PC-9 (cell line): ENCODE results near the gene CLTB. TPM values are rescaled to one million over a fixed set of nuclear protein-coding genes. Genes with fewer than 3 reads are reported as not detected.

ENCODE experiments used
- BruUV-seq: library from RNA; stranded (reverse); fragments of 400-500 nt; replicated peaks from 2 replicates; lab custom pipeline; 2021; lab: Mats Ljungman, UMichigan
- CTCF ChIA-PET: fragments of 300-600 bp; sonication (Branson Sonifier 250); formaldehyde crosslinking; loops from one replicate; lab custom pipeline; 2022; ENCODE audit warnings: antibody characterized with exemption; lab: Charles Lee
- POLR2A ChIA-PET: fragments of 300-600 bp; sonication (Branson Sonifier 250); formaldehyde crosslinking; loops from one replicate; lab custom pipeline; 2022; ENCODE audit warnings: antibody characterized with exemption; ENCODE audit not compliant: unreplicated experiment; lab: Charles Lee
- DNase-seq, 2 experiments: peaks; one replicate each; pipeline versions ENCODE4 v3.0.0 to v3.0.0-alpha.2; 2015 to 2022; ENCODE audit warnings: mixed read lengths in 1 of 2
- H2AFZ ChIP-seq: fragments of 200-600 bp; sonication (generic); 2 replicates; pipeline ENCODE4 v1.8.1; 2017; ENCODE audit warnings: antibody characterized with exemption
- H3F3A ChIP-seq: fragments of 200-600 bp; sonication (generic); 2 replicates; pipeline ENCODE4 v1.8.1; 2017; ENCODE audit warnings: antibody characterized with exemption, mild to moderate bottlenecking, low read depth; ENCODE audit not compliant: insufficient read depth
- H3K27ac ChIP-seq: fragments of 200-600 bp; sonication (generic); 2 replicates; pipeline ENCODE4 v1.6.1; 2016; ENCODE audit warnings: mixed run types
- H3K27me3 ChIP-seq: fragments of 200-600 bp; sonication (generic); 2 replicates; pipeline ENCODE4 v1.6.1; 2016; ENCODE audit warnings: low read depth, mixed run types; ENCODE audit not compliant: insufficient read depth
- H3K36me3 ChIP-seq: fragments of 200-600 bp; sonication (generic); 2 replicates; pipeline ENCODE4 v1.6.1; 2016; ENCODE audit warnings: low read depth, mixed run types
- H3K4me1 ChIP-seq: fragments of 200-600 bp; sonication (generic); replicated peaks from 2 replicates; pipeline ENCODE4 v1.6.1; 2016; ENCODE audit warnings: mixed run types; ENCODE audit not compliant: insufficient read depth
- H3K4me2 ChIP-seq: fragments of 200-600 bp; sonication (generic); 2 replicates; pipeline ENCODE4 v1.6.1; 2017; ENCODE audit warnings: mixed run types
- H3K4me3 ChIP-seq: fragments of 200-600 bp; sonication (generic); 2 replicates; pipeline ENCODE4 v1.6.1; 2016; ENCODE audit warnings: mixed run types
- H3K79me2 ChIP-seq: fragments of 200-600 bp; sonication (generic); 2 replicates; pipeline ENCODE4 v1.6.1; 2017; ENCODE audit warnings: low read depth, mixed run types
- H3K9me2 ChIP-seq: fragments of 200-600 bp; sonication (generic); 2 replicates; pipeline ENCODE4 v1.8.1; 2017; ENCODE audit warnings: mild to moderate bottlenecking; ENCODE audit not compliant: insufficient read depth
- H3K9me3 ChIP-seq: fragments of 200-600 bp; sonication (generic); 2 replicates; pipeline ENCODE4 v1.8.1; 2016; ENCODE audit warnings: low read depth; ENCODE audit not compliant: insufficient read depth
- H4K20me1 ChIP-seq: fragments of 200-600 bp; sonication (generic); 2 replicates; pipeline ENCODE4 v1.8.1; 2017; ENCODE audit not compliant: insufficient read depth
- CTCF ChIP-seq: fragments of 200-600 bp; sonication (generic); conservative IDR thresholded peaks from 2 replicates; pipeline ENCODE4 v1.6.1; 2017; ENCODE audit warnings: mixed run types, antibody characterized with exemption, mild to moderate bottlenecking, moderate library complexity
- EZH2 ChIP-seq: fragments of 200-600 bp; sonication (generic); IDR thresholded peaks from 2 replicates; pipeline ENCODE4 v1.8.0; 2017; ENCODE audit warnings: antibody characterized with exemption, low read depth
- intact Hi-C: fragments of 100-400 bp; cut with micrococcal nuclease; formaldehyde crosslinking; loops from one replicate; pipeline ENCODE4 v1.10.0; 2022; ENCODE audit not compliant: unreplicated experiment
- total RNA-seq: library from RNA; stranded (reverse); gene quantifications from 2 replicates; pipeline ENCODE4 v1.2.3, GENCODE V29; 2021

The CLTB gene
- total RNA-seq, 1 experiment from 2014 or later: 123 TPM

GRCh38 chr5:176427971-176428370 is 11.6 kb upstream of the CLTB start:
- TF ChIP-seq CTCF (no peak), EZH2 (no peak)
- no peaks in the 10 kb centered on the region for H3K79me2 ChIP-seq
- H3K27me3 ChIP-seq: no peaks in the 10 kb centered on the region
- H3K4me2 ChIP-seq: peak overlapping the region; percentile 40
- peak overlapping the region; percentile 72 for H3K27ac ChIP-seq
- DNase-seq: peak in 1 of 2 experiments; percentile 64
- H3K4me1 ChIP-seq: peaks cover 53% of the 10 kb centered on the region
- no peaks in the 10 kb centered on the region for H4K20me1 ChIP-seq
- H3K4me3 ChIP-seq: no peak overlapping the region
- no peaks in the 10 kb centered on the region for H3K36me3 ChIP-seq
- ChIA-PET POLR2A (no interaction called here), CTCF (interaction anchor here (0.7 kb wide), 1 partner anchor 20 kb away, joined by 3 read pairs; no protein-coding TSS in a partner anchor)
- no peaks in the 10 kb centered on the region for H3K9me2 ChIP-seq
- peak overlapping the region; percentile 67; the same call in 1 of the 2 replicates for H2AFZ ChIP-seq
- no TSS peak for BruUV-seq
- peaks cover 10% of the 10 kb centered on the region for H3K9me3 ChIP-seq
- intact Hi-C loops: no loop called here
- H3F3A ChIP-seq: peaks cover 34% of the 10 kb centered on the region

DNA sequence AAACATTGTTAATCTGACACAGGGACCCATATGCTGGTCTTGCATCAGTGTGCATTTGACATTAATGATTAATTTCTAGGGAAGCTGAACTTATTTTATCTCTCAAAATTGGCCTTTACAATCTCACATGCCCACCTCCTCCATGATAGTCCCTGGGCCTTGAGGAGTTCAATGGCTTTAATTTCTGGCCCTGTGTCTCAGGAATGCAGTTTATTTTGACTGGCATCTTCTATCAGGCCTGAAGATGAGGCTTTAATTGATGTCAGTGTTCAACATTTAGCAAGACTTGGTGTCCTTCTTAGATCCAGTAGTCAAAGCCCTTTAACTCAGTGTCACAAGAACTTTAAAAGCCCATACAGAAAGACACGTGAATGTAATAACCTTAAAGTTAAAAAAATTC is 10.5 kb upstream of the CLTB start:
- H4K20me1 ChIP-seq: no peaks in the 10 kb centered on the region
- DNase-seq: no peak
- no peaks in the 10 kb centered on the region for H3K9me2 ChIP-seq
- ChIA-PET CTCF (no interaction called here), POLR2A (no interaction called here)
- TF ChIP-seq CTCF (no peak), EZH2 (no peak)
- peaks cover 53% of the 10 kb centered on the region for H3K4me1 ChIP-seq
- H3K36me3 ChIP-seq: no peaks in the 10 kb centered on the region
- BruUV-seq: no TSS peak
- H3K9me3 ChIP-seq: peaks cover 14% of the 10 kb centered on the region
- H3K79me2 ChIP-seq: no peaks in the 10 kb centered on the region
- intact Hi-C loops: no loop called here
- H3K27ac ChIP-seq: 0 out of 2 replicates have a peak overlapping the region, but pooled peaks have one; percentile 72
- no peak overlapping the region for H2AFZ ChIP-seq
- H3F3A ChIP-seq: peaks cover 34% of the 10 kb centered on the region
- H3K4me3 ChIP-seq: no peak overlapping the region
- no peak overlapping the region for H3K4me2 ChIP-seq
- H3K27me3 ChIP-seq: no peaks in the 10 kb centered on the region

- no peak overlapping the region for H3K4me3 ChIP-seq
- no peaks in the 10 kb centered on the region for H3K9me2 ChIP-seq
- POLR2A ChIA-PET: no interaction called here
- no TSS peak for BruUV-seq
- peak overlapping the region; percentile 42 for H3K4me2 ChIP-seq
- no peaks in the 10 kb centered on the region for H3K27me3 ChIP-seq
- DNase-seq: no peak
- H4K20me1 ChIP-seq: no peaks in the 10 kb centered on the region
- TF ChIP-seq CTCF: no peak
- no peak for TF ChIP-seq EZH2
- H3F3A ChIP-seq: peaks cover 35% of the 10 kb centered on the region
- H2AFZ ChIP-seq: no peak overlapping the region
- intact Hi-C loops: no loop called here
- H3K9me3 ChIP-seq: peaks cover 22% of the 10 kb centered on the region
- H3K27ac ChIP-seq: peak overlapping the region; percentile 92
- CTCF ChIA-PET: no interaction called here
- peaks cover 59% of the 10 kb centered on the region for H3K4me1 ChIP-seq
- no peaks in the 10 kb centered on the region for H3K79me2 ChIP-seq
- H3K36me3 ChIP-seq: no peaks in the 10 kb centered on the region
Observed at GRCh38 chr5:176425791-176426190, 9.5 kb upstream of the CLTB start.
